ENCODE results near the gene ROCK2.
"Not testable (repeated sequence)": the region's sequence is repeated elsewhere in the genome, so short reads cannot be mapped to it uniquely, and the experiment has no call there.

Gene ROCK2

GRCh38 chr2:11263177-11263576 is 81.3 kb downstream of the ROCK2 start:
- DNase-seq, result no peak

GRCh38 chr2:11262438-11262837 is 82.0 kb downstream of the ROCK2 start:
- DNase-seq, result not testable (repeated sequence)

GRCh38 chr2:11261564-11261963 is 82.9 kb downstream of the ROCK2 start:
- DNase-seq, result not testable (repeated sequence)

GRCh38 chr2:11260979-11261378 is 83.5 kb downstream of the ROCK2 start:
- no peak for DNase-seq

GRCh38 chr2:11257964-11258363 is 86.5 kb downstream of the ROCK2 start:
- DNase-seq, result no peak

- no peak for DNase-seq
These were observed 87.4 kb downstream of the ROCK2 start for GRCh38 chr2:11257078-11257477.

- no peak for DNase-seq
These were observed 88.3 kb downstream of the ROCK2 start for GRCh38 chr2:11256166-11256565.

- DNase-seq, result no peak
These were observed 90.3 kb downstream of the ROCK2 start for GRCh38 chr2:11254100-11254536.

- DNase-seq, result not testable (repeated sequence)
These were observed 92.0 kb downstream of the ROCK2 start for GRCh38 chr2:11252458-11252857.

GRCh38 chr2:11250400-11251196 is 93.8 kb downstream of the ROCK2 start:
- DNase-seq, result no peak

- no peak for DNase-seq
These were observed 99.1 kb downstream of the ROCK2 start for GRCh38 chr2:11245322-11245721.

- no peak for DNase-seq
These were observed 100.2 kb downstream of the ROCK2 start for GRCh38 chr2:11244091-11244826.

GRCh38 chr2:11243512-11243911 is 100.9 kb downstream of the ROCK2 start:
- DNase-seq, result no peak

- DNase-seq, result no peak
These were observed 101.8 kb downstream of the ROCK2 start for GRCh38 chr2:11242542-11243174.

- no peak for DNase-seq
These were observed 102.8 kb downstream of the ROCK2 start for GRCh38 chr2:11241412-11242203.

- DNase-seq, result no peak
These were observed 104.6 kb downstream of the ROCK2 start for GRCh38 chr2:11239666-11240462.

GRCh38 chr2:11239147-11239546 is 105.3 kb downstream of the ROCK2 start:
- no peak for DNase-seq

- no peak for DNase-seq
These were observed 107.3 kb downstream of the ROCK2 start for GRCh38 chr2:11237122-11237521.

GRCh38 chr2:11236335-11236734 is 108.1 kb downstream of the ROCK2 start:
- no peak for DNase-seq

- no peak for DNase-seq
These were observed 108.9 kb downstream of the ROCK2 start for GRCh38 chr2:11235583-11235982.

GRCh38 chr2:11234309-11234708 is 110.1 kb downstream of the ROCK2 start:
- peak in 1 of 6 experiments; percentile 0 for DNase-seq

GRCh38 chr2:11231193-11231592 is 113.2 kb downstream of the ROCK2 start:
- not testable (repeated sequence) for DNase-seq

All from stimulated activated naive CD4-positive, alpha-beta T cell (primary cell).